HG03571 (cell line): ENCODE data around the gene EFCAB9.
"Not testable (repeated sequence)": the region's sequence is repeated elsewhere in the genome, so short reads cannot be mapped to it uniquely, and the experiment has no call there.

Source experiments
- ATAC-seq: cut with Tn5 transposase; IDR thresholded peaks from one replicate; pipeline ENCODE4 v1.9.1; 2021; ENCODE audit not compliant: unreplicated experiment

Gene EFCAB9

GRCh38 chr5:172188033-172188892 lies 5.7 kb upstream of the EFCAB9 start, which contains the start of gene STK10:
STK10 (minus strand) TSS chr5:172188224; CDS start chr5:172188042, 182 bp downstream.
- peak; percentile 65 for ATAC-seq

- no peak for ATAC-seq
These were observed 4.9 kb upstream of the EFCAB9 start for GRCh38 chr5:172188893-172189692.

- no peak for ATAC-seq
These were observed 4.2 kb upstream of the EFCAB9 start for GRCh38 chr5:172189693-172190296.

GRCh38 chr5:172194985-172195774 lies 1.2 kb downstream of the EFCAB9 start:
- ATAC-seq, result no peak

DNA sequence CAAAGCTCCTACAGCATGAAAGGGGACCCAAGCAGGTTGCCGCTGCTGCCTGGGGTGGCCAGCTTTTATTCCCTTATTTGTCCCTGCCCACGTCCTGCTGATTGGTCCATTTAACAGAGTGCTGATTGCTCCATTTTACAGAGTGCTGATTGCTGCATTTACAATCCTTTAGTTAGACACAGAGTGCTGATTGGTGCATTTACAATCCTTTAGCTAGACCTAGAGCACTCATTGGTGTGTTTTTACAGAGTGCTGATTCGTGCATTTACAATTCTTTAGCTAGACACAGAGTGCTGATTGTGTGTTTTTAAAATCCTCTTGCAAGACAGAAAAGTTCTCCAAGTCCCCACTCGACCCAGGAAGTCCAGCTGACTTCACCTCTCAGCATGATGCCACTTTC lies 3.8 kb downstream of the EFCAB9 start:
- not testable (repeated sequence) for ATAC-seq

GRCh38 chr5:172199446-172199845 lies 5.5 kb downstream of the EFCAB9 start:
- no peak for ATAC-seq

DNA sequence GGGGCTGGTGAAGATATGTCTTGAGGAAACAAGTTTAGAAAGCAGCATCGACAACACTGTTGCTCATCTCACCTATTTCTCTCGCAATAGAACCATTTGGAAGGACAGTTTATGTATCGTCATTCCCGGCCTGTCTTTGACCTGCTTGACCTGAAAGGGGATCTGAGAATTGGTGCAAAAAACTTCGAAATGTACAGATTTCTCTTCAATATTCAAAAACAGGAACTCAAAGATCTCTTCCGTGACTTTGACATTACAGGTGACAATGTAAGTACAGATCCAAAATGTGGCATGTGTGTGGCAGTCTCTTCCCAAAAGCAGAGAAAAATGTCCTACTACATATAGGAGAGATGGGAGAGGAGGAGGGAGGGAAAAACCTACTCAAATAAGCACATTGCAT lies 6.5 kb downstream of the EFCAB9 start:
- ATAC-seq, result no peak

GRCh38 chr5:172205984-172206383 lies 12.0 kb downstream of the EFCAB9 start:
- not testable (repeated sequence) for ATAC-seq

GRCh38 chr5:172207511-172207910 lies 13.5 kb downstream of the EFCAB9 start:
- ATAC-seq, result no peak

DNA sequence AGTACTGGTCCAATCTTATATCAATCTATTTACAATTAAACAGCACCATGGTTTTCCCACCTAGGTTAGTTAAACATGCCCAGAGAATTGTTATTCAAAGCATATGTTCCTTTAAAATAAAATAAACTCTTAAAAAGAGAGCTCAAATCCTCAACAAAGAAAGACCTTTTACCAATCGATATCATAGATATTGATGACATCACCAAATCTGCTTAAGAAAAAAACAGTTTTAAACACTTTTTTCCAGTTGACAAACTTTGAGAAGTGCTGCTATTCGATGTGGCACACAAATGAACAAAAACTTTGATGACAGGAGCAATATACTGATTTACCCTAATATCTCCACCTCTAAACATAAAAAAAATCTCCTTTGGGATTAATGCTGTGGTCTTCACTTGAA lies 15.7 kb downstream of the EFCAB9 start:
- ATAC-seq, result no peak

GRCh38 chr5:172211676-172212075 lies 17.7 kb downstream of the EFCAB9 start:
- ATAC-seq, result no peak

DNA sequence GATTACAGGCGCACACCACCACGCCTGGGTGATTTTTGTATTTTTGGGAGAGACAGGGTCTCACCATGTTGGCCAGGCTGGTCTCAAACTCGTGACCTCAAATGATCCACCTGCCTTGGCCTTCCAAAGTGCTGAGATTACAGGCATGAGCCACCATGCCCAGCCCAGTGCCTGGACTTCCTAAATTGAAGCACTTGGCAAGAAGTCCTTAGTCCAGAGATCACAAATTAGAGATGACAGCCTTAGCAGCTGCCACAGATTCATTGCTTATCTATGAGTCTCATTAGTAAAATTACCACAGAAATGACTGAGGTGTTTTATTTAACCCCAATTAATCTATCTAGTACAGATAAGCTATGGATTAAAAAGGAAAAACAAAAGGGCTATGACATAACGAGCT lies 19.2 kb downstream of the EFCAB9 start:
- no peak for ATAC-seq

DNA sequence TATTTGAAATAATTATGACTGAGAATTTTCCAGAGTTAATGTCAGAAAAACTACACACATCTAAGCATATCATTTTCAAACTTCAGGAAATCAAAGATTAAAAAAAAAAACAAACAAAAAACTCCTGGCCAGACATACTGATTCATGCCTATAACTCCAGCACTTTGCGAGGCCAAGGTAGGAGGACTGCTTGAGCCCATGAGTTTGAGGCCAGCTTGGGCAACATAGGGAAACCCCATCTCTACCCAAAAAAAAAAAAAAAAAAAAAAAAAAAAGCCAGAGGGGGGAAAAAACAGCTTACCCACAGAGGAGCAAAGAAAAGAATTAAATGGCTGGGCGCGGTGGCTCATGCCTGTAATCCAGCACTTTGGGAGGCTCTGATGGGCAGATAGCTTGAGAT lies 22.4 kb downstream of the EFCAB9 start:
- ATAC-seq, result no peak

- ATAC-seq, result no peak
These were observed 25.3 kb downstream of the EFCAB9 start for GRCh38 chr5:172219296-172219695.

- ATAC-seq, result peak; percentile 88
These were observed 30.2 kb downstream of the EFCAB9 start for GRCh38 chr5:172223901-172224873.

DNA sequence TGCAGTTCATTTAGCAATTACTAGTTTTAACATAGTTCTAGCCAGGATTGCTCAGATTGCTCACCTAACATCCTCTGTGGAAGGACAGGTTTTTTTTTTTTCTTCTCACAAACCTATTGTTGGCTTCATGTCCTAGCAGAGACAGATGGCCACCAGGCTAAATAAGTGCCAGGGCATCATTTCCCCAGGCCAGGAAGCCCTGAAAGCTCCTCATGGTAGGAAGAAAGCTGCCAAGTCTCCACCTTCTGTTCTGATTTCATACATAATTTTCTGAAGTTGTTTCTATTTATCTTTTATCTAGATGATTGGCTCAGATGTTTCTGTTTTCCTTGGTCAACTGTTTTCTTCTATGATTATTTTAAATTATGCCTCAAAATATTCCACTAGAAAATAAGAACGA lies 31.0 kb downstream of the EFCAB9 start:
- ATAC-seq, result no peak

DNA sequence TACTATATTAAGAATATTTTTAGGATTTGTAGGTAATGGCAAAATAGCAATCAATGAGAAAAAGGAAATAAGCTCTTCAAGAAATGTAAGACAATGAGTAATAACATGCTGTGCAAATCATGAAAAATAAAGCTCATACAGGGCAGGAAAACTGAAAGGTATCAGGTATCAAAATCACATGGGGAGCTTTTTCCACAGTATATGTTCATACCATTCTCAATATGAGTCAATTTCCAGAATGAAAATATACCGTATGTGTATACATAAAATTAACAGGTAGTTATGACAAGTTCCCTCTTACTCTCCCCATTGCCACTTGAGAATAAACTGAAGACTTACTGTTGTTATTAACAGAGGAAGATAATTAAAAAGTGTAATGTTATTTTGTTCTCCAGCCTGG lies 35.9 kb downstream of the EFCAB9 start:
- no peak for ATAC-seq

GRCh38 chr5:172234031-172234430 lies 40.1 kb downstream of the EFCAB9 start:
- ATAC-seq, result no peak

DNA sequence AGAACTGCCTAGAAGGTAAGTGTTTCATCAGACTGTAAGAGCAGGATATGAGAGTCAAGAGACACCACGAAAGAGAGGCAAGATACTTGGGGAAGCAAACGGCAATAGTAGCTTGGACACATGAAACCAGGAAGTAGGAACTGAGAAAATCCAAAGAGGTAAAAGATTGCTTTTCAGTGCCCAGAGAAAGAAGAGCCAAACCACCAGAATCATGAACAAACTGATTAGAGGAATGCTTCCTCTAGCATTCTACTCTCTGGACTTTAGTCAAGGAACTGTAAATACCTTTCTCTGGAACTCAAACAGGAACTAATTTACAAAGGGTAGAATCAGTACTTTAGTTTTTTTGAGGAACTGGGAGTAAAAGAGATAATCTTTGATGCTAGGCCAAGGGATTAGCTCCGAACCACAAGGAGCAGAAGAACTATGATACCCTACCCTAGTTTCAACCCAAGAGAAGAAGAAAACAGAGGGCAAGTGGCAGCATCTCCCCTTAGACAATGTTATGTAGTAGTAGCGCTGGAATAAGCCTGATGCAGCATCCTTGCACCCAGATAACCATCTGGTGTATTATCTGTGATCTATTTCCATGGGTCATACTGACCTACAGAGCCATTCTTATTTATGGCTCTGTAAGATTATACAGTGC lies 41.3 kb downstream of the EFCAB9 start:
- ATAC-seq, result peak; percentile 59
